GM20431 (cell line): Measurements from ENCODE around the gene RASSF4.
"Not testable (repeated sequence)": the region's sequence is repeated elsewhere in the genome, so short reads cannot be mapped to it uniquely, and the experiment has no call there.

ENCODE experiments used
- in situ Hi-C: fragments of 300-500 bp; cut with MseI, MboI; formaldehyde crosslinking; loops from one replicate; pipeline ENCODE4 v1.15.0; 2020; ENCODE audit warnings: low sequenced_read_pairs; ENCODE audit not compliant: unreplicated experiment

The RASSF4 gene

DNA sequence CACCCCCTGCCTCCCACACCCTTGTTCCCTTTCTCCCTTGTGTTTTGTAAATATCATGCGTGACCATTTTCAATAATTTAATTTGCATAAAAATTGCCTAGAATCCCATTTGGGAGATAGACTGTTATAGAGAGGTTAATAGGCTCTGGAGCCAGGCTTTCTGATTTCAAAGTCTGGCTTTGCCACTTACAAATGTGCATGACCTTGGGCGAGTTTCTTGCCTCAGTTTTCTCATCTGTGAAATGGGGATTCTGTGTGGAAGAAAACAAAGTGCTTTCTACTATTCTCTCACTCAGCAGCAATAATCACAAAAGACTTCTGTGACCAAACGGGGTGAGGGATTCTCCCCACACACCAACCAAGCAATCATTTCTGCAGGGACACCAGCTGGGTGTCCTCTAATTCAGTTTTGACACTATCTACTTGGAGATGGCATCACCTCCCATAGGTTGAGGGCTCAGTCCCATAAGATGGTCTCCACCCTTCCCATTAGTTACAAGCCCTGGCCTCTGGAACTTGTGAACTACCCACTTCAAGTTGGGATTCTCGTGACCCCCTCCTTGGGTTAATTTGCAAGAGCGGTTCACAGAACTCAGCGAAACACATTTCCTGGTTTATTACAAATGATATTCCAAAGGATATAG lies 37.6 kb downstream of the RASSF4 start:
- in situ Hi-C loops: no loop called here

DNA sequence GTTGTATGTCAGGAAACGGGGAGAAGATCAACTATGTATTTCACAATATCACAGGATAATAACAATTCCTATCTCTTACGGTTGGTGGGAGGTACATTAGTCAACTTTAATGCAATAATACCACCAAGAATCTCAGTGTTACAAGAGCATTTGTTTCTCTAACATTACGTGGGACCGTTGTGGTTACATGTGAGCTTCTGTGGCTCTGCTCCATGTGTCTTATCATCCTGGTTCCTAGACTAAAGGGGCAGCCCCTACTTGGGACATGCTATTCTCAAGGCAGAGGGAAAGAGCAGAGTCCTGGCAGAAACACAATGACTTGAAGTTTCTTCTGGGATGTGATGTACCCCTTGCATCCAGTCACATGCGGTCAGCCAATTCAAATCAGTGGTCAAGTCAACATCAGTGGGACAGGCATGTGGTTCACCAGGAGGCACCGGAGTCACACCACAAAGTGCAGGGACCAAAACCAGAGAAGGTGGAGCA lies 38.6 kb downstream of the RASSF4 start:
- in situ Hi-C loops: no loop called here

DNA sequence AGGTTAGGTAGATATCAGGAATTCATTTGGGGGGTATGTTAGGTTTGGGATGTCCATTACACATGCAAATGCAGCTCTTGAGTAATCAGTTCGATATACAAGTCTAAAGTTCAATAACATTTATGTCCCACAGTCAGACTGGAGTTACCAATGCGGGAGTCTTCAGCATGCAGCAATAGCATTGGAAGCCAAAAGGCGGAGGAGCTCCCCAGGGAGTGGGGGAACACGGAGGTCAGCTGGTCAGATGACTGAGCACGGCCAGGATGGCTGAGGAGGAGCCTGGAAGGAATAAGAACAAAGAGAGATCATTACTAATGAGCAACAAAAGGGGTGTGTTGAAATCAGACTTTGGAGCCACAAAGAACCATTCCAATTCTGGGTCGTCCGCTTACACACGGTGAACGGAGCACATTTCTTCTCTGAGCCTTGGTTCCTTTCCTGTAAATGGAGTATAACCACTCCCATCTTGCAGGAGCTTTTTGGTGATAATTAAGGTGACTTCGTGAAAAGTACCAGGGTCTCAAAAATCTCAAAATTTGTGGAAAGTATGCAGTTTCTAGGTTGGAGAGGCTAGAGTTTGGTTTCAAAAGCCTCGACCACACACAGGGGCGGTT lies 40.6 kb downstream of the RASSF4 start:
- in situ Hi-C loops: no loop called here

DNA sequence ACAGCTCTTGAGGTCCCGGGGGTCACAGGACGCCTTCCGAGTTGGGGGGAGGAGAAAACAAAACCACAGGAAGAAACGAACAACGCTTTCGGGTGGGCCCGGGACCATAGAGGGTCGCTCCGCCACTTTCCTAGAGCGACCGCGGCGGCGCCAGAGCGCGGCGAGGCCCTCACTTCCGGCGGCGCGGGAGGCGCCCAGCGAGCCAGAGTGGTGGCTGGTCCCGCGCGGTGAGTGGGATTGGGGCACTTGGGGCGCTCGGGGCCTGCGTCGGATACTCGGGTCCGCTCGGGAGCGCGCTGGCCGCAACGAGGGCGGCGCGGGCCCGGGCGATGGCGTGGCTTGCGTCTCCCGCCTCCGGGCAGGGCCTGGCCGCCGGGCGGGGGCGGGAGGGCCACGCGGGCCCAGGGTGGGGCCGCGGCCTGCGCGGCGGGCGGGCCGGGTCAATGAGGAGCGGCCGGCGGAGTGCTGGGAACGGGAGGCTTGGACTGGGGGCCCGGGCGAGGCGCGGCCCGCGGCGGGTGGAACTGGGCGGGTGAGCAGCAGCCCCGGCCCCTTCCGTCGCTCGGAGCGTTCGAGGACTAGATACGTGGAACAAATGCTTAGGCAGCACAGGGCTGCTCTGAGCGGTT lies 41.3 kb downstream of the RASSF4 start, which contains the start of gene ZNF22:
TSS of gene ZNF22 (plus strand) at position 172 of the 629 bp plus-strand sequence. CDS start 2,446 bp downstream, outside the sequence.
- in situ Hi-C loops: no loop called here

DNA sequence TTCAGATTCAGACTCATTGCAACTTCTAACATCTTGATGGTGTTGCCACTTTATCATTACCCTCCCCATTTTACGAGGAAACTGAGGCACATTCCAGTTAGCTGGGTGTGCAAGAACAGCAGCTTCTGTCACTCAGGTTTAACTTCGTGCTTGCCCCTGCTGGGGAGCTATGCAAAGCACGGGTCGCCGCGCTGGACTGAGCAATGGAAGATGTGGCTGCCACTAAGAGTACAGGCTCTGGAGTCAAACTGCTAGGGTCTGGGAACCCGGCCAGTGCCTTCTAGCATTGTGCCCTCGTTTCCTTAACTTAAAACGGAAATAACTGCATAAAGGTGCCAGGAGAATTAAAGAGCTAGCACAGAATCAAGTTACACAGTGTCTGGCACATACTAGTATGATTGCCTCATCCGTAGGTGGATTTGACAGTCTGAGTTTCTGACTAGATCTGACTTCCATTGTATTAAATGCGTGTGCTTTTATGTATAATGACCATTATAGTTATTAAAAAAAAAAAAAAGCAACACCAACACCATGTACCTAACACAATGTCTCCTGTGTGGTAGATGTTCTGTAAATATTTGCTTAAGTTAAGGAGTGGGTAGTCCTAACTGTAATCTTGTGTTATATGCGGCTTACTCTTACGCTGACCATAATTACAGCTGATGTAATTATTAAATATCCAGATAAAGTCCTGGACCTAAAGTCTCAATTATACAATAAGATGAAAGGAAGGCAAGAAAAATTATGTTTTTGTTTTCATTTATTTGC lies 42.0 kb downstream of the RASSF4 start:
- in situ Hi-C loops: no loop called here

DNA sequence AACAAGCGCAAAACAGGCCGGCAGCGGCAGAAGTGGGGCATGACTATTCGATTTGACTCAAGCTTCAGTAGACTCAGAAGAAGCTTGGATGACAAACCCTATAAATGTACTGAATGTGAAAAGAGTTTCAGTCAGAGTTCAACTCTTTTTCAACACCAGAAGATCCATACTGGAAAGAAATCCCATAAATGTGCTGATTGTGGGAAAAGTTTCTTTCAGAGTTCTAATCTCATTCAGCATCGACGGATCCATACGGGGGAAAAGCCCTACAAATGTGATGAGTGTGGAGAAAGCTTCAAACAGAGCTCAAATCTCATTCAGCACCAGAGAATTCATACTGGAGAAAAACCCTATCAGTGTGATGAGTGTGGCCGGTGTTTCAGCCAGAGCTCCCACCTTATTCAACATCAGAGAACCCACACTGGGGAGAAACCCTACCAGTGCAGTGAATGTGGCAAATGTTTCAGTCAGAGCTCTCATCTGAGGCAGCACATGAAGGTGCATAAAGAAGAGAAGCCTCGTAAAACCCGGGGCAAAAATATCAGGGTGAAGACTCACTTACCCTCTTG lies 43.9 kb downstream of the RASSF4 start:
- in situ Hi-C loops: no loop called here

DNA sequence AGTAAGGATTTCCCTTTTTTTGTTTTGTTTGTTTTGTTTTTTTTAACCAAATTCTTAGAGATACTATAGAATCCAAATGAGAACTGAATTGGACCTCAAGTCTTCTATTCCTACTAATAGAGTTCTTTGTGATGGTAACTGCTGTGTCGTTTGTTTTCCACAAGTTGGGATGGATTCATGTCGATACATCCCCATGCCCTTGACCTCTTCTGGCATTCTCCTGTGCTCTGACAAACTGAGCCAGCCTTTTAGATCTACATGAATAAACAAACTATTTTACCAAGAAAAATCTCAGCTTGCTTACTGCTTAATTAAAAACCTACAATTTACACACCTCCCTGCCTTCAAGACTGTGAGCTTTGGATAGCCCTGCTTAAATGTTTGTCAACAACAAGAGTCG lies 45.1 kb downstream of the RASSF4 start:
- in situ Hi-C loops: no loop called here

DNA sequence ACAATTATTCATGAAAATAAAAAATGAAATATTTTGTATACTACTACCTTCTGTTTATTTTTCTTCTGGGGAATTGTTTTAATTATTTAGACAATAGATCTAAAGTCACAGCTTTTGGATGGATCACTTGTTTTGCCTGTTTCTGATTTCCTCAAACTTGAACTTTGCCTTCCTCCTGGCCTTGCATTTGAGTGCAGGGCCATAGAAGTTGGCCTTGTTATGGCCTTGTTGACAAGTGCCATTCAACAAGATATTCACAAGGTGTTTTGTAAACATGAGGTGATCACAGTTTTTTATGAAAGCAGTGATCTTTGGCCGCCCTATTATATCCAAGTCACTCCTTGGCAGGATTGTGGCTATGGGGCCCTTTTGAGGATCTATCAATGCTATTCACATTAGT lies 45.7 kb downstream of the RASSF4 start:
- in situ Hi-C loops: no loop called here

DNA sequence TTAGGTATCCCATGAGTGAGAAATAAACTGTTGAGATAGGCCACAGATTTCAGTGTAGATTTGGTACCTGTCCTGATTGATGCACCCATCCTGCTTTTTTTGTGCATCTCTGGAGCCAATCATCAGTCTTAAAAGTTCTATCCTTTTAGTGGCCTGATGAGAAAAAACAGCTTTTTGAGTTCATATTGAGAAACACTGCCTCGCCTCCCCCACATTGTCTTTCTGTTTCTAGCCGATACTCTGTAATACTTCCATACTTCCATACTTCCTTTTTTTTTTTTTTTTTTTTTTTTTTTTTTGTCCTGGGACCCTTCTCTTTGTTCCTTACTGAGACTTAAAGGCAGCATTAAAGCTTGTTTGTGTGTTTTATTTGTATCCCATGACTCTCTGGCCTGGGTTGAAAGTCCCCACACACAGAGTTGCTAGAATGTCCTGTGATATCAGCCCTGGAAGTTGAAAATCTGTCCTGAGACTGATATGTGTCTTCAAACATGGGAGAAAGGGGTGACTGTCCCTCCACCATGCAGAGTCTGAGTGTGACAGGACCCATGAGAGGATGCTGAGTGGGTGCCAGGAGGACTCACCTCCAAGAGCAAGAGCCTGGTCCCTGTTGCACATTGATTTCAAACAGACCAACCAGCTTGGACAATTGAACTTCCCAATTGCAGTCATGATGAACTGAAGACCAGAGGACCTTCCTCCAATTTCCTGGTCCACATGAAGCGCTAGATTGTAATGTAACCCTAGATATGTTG lies 46.9 kb downstream of the RASSF4 start:
- in situ Hi-C loops: no loop called here

DNA sequence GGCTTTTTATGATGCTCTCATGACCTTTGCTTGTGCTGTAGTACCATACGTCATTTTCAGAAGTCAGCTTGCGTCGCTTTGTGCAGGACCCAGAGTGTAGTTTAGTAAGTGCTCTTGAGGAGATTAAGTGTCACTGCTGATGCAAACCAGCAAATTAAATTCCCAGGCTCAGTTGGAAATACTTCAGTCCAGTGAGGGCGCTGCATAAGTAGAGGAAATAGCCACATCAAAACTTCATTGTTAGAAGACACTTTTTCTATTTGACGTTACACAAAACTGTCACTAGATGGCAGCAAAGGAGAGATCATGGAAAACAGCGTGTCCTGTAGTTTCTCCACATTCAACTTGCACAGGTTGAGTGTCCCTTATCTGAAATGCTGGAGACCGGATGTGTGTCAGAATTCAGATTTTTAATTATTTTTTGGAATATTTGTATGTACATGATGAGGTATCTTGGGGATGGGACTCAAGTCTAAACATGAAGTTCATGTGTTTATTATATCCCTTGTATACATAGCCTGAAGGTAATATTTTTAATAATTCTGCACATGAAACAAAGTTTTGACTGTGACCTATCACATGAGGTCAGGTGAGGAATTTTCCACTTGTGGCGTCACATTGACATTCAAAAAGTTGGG lies 49.0 kb downstream of the RASSF4 start:
- in situ Hi-C loops: no loop called here

DNA sequence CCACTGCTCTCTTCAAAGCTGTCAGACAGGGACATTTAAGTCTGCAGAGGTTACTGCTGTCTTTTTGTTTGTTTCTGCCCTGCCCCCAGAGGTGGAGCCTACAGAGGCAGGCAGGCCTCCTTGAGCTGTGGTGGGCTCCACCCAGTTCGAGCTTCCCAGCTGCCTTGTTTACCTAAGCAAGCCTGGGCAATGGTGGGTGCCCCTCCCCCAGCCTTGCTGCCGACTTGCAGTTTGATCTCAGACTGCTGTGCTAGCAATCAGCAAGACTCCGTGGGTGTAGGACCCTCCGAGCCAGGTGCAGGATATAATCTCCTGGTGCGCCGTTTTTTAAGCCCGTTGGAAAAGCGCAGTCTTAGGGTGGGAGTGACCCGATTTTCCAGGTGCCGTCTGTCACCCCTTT lies 55.0 kb downstream of the RASSF4 start:
- in situ Hi-C loops: not testable (repeated sequence)

DNA sequence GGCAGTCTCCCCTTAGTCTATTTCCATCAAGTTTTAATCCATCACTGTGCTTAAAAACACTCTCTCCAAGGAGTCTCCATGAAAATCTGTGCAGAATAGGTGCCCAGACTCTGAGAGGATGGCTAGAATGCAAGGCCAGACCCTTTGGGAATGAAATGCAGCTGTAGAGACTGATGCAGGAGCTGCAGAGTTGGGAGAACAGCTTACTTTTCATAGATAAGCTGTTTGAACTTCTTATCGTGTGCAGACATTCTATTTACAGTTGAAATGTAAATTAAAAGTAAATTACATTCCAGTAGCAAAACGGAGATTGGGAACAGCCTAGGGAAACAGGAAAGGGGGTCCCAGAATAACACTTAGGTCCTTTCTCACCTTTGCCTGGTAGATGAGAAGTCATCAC lies 56.0 kb downstream of the RASSF4 start:
- in situ Hi-C loops: no loop called here

DNA sequence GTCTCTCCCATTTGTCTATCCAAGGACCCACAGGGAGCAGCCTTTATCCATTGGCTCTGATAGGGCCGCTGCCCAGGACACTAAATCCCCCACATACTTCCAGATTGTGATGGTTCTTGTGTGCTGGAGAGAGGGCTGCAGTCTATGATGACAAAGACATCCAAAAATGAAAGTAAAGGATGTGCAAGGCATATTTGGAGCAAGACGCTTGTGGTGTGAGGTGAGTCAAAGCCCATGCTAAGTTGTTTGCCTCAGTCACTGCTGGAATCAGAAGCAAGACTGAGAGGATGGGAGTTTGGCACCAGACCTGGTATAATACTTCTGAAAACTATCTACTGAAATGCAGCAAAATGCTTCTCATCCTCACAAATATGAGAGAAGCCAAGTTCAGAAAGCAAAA lies 63.8 kb downstream of the RASSF4 start:
- in situ Hi-C loops: no loop called here

DNA sequence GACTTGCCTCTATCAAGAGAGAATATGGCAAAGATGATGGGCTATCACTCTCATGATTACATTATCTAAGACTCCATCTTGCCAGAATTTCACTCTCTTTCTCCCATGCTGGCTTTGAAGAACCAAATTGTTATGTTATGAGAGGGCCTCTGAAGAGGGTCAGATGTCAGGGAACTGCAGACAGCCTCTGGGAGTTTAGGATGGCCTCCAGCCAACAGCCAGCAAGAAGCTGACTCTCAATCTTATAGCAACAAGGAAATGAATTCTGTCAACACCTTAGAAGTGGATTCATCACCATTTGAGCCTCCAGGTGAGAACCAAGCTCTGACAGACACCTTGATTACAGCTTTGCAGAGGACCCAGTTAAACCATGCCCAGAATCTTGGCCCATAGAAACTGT lies 74.7 kb downstream of the RASSF4 start:
- in situ Hi-C loops: no loop called here

DNA sequence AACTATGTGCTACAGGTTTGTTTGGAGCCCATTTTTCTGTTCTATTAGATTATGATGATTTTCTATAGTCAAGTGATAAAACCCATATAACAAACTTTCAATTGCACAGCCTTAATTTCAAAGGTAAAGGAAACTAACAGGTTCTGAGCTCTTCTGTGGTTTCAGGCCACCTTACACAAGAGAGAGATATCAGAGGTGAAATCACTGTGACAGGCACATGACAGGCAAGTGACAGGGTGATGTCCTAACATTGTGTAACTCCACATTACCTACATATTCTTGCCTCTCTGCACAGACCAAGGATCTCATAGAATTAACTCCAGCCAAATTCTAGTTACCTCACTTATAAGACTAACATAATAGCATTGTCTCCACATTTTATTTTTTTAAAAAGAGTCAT lies 76.1 kb downstream of the RASSF4 start:
- in situ Hi-C loops: no loop called here

DNA sequence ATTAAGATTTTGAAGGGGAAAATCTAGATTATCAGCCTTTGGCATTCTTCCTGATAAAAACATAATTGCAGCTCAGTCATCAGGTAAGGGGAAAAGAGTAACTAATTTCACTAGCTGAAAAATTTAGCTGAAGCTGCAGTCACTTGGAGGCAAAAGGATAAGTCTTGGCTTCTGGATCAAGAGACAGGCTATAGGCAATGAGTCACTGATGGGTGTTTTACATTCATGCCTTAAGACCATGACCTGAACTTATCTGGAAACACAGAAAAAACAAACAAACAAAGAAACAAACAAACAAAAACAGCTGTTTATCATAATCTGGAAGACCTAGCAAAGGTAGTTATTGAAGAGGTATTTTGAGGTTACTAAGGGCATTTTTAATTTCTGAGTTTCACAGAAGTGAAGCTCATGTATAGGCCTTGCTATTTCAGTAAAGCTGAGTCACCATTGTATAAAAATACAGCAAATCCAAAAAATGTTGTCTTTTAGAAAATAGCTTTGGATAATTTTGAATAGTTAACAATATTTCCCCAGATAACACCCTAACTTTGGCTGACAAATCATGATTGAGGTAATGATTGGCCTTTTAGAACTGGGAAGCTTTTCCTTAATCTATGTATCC lies 81.4 kb downstream of the RASSF4 start:
- in situ Hi-C loops: no loop called here

DNA sequence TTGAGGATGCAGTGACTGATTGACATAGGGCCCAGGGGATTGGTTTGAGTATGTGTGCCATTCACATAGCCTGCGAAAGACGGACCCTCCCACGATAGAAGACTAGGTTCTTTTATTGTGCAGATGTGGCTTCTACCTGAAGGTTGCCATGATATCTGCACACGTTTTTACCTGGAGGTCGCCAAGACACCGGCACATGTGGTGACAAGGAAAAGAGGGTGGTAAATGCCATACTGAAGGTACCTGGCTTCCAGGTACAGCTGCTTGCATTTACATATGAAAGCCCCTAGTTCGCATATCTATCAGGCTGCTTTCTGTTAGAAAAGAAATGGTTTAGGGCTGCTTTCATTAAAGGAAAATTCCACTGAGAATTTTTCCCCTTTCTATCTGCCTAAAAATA lies 84.7 kb downstream of the RASSF4 start:
- in situ Hi-C loops: no loop called here
